Ascending aorta (tissue), 2 donors: Measurements from ENCODE around the gene IGF2R. TPM values are rescaled to one million over a fixed set of nuclear protein-coding genes. Genes with fewer than 3 reads are reported as not detected.
A peak's percentile ranks its signal among the peaks of the same experiment; 100 is the strongest.

Experiments
- DNase-seq, 2 donors: peaks; one replicate each; pipeline ENCODE4 v3.0.0-alpha.2; 2019; ENCODE audit warnings: low spot score in 2 of 2
- H3K27ac ChIP-seq, 2 donors: fragments of 200-600 bp; sonication (generic); one replicate each; pipeline ENCODE4 v1.5.1; 2016 to 2017; ENCODE audit warnings: mild to moderate bottlenecking in 1 of 2
- H3K27me3 ChIP-seq: fragments of 200-600 bp; sonication (generic); one replicate; pipeline ENCODE4 v1.5.1; 2017
- H3K36me3 ChIP-seq, 2 donors: fragments of 200-600 bp; sonication (generic); one replicate each; pipeline ENCODE4 v1.5.1; 2016
- H3K4me1 ChIP-seq, 2 donors: fragments of 200-600 bp; sonication (generic); one replicate each; pipeline ENCODE4 v1.5.1; 2016 to 2017; ENCODE audit warnings: mild to moderate bottlenecking in 1 of 2
- H3K4me3 ChIP-seq, 2 donors: fragments of 200-600 bp; sonication (generic); one replicate each; pipeline ENCODE4 v1.5.1; 2016 to 2017; ENCODE audit warnings: mild to moderate bottlenecking in 1 of 2
- H3K9me3 ChIP-seq, 2 donors: fragments of 200-600 bp; sonication (generic); one replicate each; pipeline ENCODE4 v1.5.1; 2016
- intact Hi-C: fragments of 100-400 bp; cut with DNase I; formaldehyde crosslinking; loops from one replicate; pipeline ENCODE4 v1.15.1; 2023
- total RNA-seq: library from RNA; depleted of rRNA; stranded (reverse); fragments of >200 nt; gene quantifications from one replicate; pipeline ENCODE4 v1.1.0, GENCODE V29; 2016
- TF ChIP-seq, protein P1 (sequence below), 3 experiments: fragments of 200-600 bp in 2 of 3; fragments of 450-650 bp in 1 of 3; sonication (generic) in 2 of 3; IDR thresholded peaks; one replicate each; pipeline ENCODE4 v1.5.1; 2016 to 2019; ENCODE audit warnings: antibody characterized with exemption in 3 of 3, mild to moderate bottlenecking in 1 of 3, moderate library complexity in 1 of 3

IGF2R gene
- total RNA-seq, 1 donor from 2014 or later = 104 TPM

DNA sequence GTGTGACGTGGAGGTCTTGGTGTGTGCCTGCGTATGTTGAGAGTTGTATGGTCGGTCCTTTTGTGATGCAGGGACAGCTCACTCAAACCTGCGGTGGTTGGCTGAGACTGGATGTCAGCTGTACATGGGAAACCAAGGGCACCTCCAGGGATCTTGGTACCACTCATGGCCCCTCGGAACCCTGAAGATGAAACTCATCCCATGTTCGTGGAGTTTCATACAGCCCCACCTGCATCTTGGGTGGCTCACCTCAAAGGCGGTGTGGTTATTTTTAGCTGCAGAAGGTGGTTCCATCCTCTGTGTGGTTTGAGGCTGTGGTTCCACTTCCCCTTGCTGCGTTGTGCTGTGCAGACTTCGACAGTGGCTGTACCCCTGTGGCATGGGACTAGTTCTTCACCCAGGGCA, 100.2 kb downstream of the IGF2R start:
- H3K36me3 ChIP-seq = peaks cover 77 to 87% of the 10 kb centered on the region in 2 donors
- DNase-seq = no peak
- H3K4me1 ChIP-seq = no peaks in the 10 kb centered on the region
- H3K4me3 ChIP-seq = no peak overlapping the region
- H3K27me3 ChIP-seq = no peaks in the 10 kb centered on the region
- intact Hi-C loops = no loop called here
- TF ChIP-seq, protein P1, sequence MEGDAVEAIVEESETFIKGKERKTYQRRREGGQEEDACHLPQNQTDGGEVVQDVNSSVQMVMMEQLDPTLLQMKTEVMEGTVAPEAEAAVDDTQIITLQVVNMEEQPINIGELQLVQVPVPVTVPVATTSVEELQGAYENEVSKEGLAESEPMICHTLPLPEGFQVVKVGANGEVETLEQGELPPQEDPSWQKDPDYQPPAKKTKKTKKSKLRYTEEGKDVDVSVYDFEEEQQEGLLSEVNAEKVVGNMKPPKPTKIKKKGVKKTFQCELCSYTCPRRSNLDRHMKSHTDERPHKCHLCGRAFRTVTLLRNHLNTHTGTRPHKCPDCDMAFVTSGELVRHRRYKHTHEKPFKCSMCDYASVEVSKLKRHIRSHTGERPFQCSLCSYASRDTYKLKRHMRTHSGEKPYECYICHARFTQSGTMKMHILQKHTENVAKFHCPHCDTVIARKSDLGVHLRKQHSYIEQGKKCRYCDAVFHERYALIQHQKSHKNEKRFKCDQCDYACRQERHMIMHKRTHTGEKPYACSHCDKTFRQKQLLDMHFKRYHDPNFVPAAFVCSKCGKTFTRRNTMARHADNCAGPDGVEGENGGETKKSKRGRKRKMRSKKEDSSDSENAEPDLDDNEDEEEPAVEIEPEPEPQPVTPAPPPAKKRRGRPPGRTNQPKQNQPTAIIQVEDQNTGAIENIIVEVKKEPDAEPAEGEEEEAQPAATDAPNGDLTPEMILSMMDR (IDR thresholded peaks at IDR 0.05) = no peak
- H3K9me3 ChIP-seq = no peaks in the 10 kb centered on the region
- no peak overlapping the region for H3K27ac ChIP-seq

DNA sequence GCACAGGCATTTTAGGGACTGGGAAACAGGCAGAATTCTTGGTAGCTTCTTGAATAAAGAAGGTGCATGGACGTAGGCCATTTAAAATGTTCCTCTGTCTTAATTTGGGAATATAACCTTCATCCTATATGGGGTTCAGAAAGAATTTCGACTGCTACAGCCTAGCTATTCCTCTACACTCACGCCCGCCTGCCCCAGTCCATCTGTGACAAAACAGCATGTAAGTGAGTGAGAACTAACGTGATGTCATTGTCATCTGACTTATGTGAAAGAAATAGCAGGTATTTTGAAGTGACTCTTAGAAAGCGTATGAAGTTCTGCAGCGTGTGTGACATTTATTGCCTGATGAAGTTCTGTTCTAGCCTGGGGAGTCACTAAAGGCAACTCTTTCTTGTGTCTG, 100.6 kb downstream of the IGF2R start:
- Histone ChIP-seq H3K27me3 (no peaks in the 10 kb centered on the region), H3K4me3 (no peak overlapping the region), H3K27ac (no peak overlapping the region), H3K36me3 (peaks cover 75 to 87% of the 10 kb centered on the region in 2 donors), H3K9me3 (no peaks in the 10 kb centered on the region), H3K4me1 (no peaks in the 10 kb centered on the region)
- intact Hi-C loops = no loop called here
- DNase-seq = no peak
- TF ChIP-seq, protein P1 (IDR thresholded peaks at IDR 0.05) = no peak

- Histone ChIP-seq H3K4me1 (no peaks in the 10 kb centered on the region), H3K27me3 (no peaks in the 10 kb centered on the region), H3K27ac (no peak overlapping the region), H3K9me3 (no peaks in the 10 kb centered on the region), H3K36me3 (peaks cover 77 to 88% of the 10 kb centered on the region in 2 donors), H3K4me3 (no peak overlapping the region)
- intact Hi-C loops = no loop called here
- no peak for DNase-seq
- TF ChIP-seq, protein P1 (IDR thresholded peaks at IDR 0.05) = no peak
These were observed 101.5 kb downstream of the IGF2R start for GRCh38 chr6:160070427-160070826.

DNA sequence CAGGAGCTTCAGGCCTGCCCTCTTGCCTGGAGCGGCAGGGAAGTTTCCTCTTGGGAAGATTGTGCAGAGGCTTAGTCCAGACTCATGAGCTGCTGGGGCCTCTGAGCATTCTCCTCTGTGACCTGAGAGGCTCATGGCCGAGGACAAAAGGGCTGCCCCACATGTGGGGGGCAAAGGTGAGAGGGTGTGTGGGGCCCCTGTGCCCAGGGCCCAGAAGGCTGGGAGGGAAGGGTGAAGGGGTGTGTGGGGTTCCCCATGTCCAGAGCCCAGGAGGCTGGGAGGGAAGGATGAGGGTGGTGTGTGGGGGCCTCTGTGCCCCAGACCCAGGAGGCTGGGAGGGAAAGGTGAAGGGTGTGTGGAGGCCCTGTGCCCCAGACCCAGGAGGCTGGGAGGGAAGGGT, 101.9 kb downstream of the IGF2R start:
- no peak for DNase-seq
- Histone ChIP-seq H3K27me3 (no peaks in the 10 kb centered on the region), H3K4me1 (no peaks in the 10 kb centered on the region), H3K4me3 (no peak overlapping the region), H3K9me3 (no peaks in the 10 kb centered on the region), H3K27ac (no peak overlapping the region), H3K36me3 (peaks cover 80 to 92% of the 10 kb centered on the region in 2 donors)
- TF ChIP-seq, protein P1 (IDR thresholded peaks at IDR 0.05) = no peak
- intact Hi-C loops = no loop called here

DNA sequence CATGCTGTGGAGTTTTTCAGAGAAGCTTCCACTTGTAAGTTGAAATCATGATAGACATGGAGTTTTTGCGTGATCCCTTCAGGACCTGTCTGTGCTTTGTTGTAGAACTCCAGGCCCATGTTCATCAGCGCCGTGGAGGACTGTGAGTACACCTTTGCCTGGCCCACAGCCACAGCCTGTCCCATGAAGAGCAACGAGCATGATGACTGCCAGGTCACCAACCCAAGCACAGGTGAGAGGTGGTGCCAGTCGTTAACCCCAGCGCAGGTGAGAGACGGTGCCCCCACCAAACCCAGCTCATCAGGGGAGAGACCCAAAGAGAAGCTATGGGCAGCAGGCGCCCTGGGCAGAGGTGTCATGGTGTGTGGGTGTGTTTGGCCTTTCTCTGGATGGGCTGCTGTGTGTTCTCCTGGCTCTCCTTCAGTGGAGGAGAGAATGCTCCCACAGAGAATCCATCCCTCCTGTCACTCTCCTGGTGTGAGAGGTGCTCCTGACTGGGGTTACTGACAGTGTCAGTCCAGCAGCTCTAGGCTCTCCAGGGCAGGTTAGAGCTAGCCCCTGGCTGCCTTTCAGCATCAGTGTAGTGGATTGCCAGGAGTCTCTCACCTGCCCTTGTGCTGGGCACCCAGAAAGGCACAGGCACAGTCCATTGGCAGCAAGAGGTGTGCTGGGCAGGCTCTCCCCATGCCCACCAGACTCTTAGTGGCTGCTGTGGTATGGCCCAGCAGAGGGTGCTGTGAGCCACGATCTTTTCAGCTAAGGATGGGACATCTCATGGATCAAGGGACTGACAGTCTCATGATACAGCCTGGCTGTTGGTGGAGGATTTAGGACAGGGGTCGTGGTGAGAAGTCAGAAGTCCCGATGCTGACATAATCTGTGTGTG, 103.2 kb downstream of the IGF2R start:
- no peaks in the 10 kb centered on the region for H3K27me3 ChIP-seq
- H3K27ac ChIP-seq = no peak overlapping the region
- intact Hi-C loops = no loop called here
- H3K9me3 ChIP-seq = no peaks in the 10 kb centered on the region
- TF ChIP-seq, protein P1 (IDR thresholded peaks at IDR 0.05) = peak in 1 of 3 experiments; percentile 15
- no peak for DNase-seq
- H3K4me1 ChIP-seq = no peaks in the 10 kb centered on the region
- peaks cover 75 to 90% of the 10 kb centered on the region in 2 donors for H3K36me3 ChIP-seq
- H3K4me3 ChIP-seq = no peak overlapping the region
